Activated CD8-positive, alpha-beta T cell treated with anti-CD3 and anti-CD28 coated beads, Interleukin-2, amount 10 ng/mL, durations not matched to agents 7 days and 5 days (primary cell): ENCODE measurements around the gene OR56A3. TPM values are rescaled to one million over a fixed set of nuclear protein-coding genes. Genes with fewer than 3 reads are reported as not detected.

ENCODE experiments used
- ATAC-seq: fragments of 150-1000 bp; cut with Tn5 transposase; one replicate; pipeline ENCODE4 v1.10.0; 2021; ENCODE audit warnings: moderate library complexity
- CTCF ChIA-PET: fragments of 350-600 bp; sonication (Branson Sonifier 250); formaldehyde crosslinking; loops from one replicate; lab custom pipeline; 2021; ENCODE audit warnings: antibody characterized with exemption; lab: Charles Lee
- POLR2A ChIA-PET: fragments of 350-600 bp; sonication (Branson Sonifier 250); formaldehyde crosslinking; loops from one replicate; lab custom pipeline; 2021; ENCODE audit warnings: antibody characterized with exemption; lab: Charles Lee
- DNase-seq: peaks from one replicate; pipeline ENCODE4 v3.0.0-alpha.2; 2020
- H3K27ac Mint-ChIP-seq: one replicate; pipeline ENCODE4 v1.8.0; 2021; ENCODE audit warnings: mild to moderate bottlenecking, mixed read lengths
- H3K27me3 Mint-ChIP-seq: one replicate; pipeline ENCODE4 v1.8.0; 2021; ENCODE audit warnings: low read depth, mixed read lengths
- H3K36me3 Mint-ChIP-seq: one replicate; pipeline ENCODE4 v1.8.0; 2021; ENCODE audit warnings: low read depth, mixed read lengths
- H3K4me1 Mint-ChIP-seq: one replicate; pipeline ENCODE4 v1.8.0; 2021; ENCODE audit warnings: low read depth, mixed read lengths
- H3K4me3 Mint-ChIP-seq: one replicate; pipeline ENCODE4 v1.8.0; 2021; ENCODE audit warnings: mild to moderate bottlenecking, mixed read lengths
- H3K9me3 Mint-ChIP-seq: one replicate; pipeline ENCODE4 v1.8.0; 2022; ENCODE audit warnings: mixed read lengths; ENCODE audit not compliant: insufficient read depth
- total RNA-seq, 2 experiments: library from RNA; stranded (reverse); gene quantifications; one replicate each; pipeline ENCODE4 v1.2.3, GENCODE V29; 2021

OR56A3 gene
- total RNA-seq, 2 experiments from 2014 or later = not detected

DNA sequence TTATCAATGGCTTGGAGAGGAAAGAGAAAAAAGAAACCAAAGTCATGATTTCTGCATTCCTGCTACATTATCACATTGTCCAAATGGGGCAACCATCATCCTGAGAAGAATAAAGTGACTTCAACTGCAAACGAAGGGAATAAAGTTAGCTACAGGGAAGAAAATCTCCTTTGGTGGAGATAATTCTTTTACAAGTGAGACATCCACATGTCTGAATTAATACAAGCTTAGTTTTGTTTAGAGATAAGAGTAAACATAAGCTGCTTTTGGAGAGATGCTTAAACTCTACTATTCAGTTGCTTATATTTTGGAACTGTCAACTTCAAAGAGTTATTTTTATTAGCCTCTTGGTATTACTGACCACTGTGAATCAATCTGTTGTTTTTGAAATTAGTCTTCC lies 44.8 kb downstream of the OR56A3 start, which contains the start of gene OR52L1:
Gene OR52L1, minus strand, starts transcription at position 101 of the 400 bp plus-strand sequence. Its CDS starts 55 bp downstream, at position 46.
- DNase-seq = no peak
- H3K27ac Mint-ChIP-seq = no peak within 1 kb of the TSS
- no peak for ATAC-seq
- no peaks in the 10 kb centered on the region for H3K9me3 Mint-ChIP-seq
- ChIA-PET POLR2A (no interaction called here), CTCF (no interaction called here)
- no peak within 1 kb of the TSS for H3K4me3 Mint-ChIP-seq
- no peaks in the 10 kb centered on the region for H3K36me3 Mint-ChIP-seq
- H3K27me3 Mint-ChIP-seq = peaks cover 8% of the 10 kb centered on the region
- no peaks in the 10 kb centered on the region for H3K4me1 Mint-ChIP-seq

GRCh38 chr11:5989203-5989602 lies 47.2 kb downstream of the OR56A3 start:
- CTCF ChIA-PET = interaction anchor here (0.9 kb wide), 1 partner anchor 374 kb away, joined by 4 read pairs; no protein-coding TSS in a partner anchor
- POLR2A ChIA-PET = no interaction called here

DNA sequence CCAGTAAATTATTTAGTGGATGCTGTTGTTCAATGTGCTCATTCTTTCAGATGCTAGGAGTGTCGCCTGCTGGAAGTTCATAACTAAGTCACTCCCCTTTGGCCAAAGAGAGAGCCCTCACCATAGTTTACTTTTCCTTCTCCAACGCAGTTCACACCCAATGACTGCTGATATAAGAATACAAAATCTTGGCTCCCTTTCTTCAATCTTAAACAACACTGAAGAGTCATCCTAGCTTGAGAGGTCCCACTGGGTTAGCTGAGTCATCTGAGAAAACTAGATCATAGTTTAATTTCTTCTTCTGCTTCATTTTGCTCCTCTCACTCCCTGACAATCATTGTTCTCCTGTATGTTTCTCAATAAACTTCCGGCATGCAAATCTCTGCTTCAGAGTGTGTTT lies 50.1 kb downstream of the OR56A3 start:
- H3K27ac Mint-ChIP-seq = no peak overlapping the region
- no peaks in the 10 kb centered on the region for H3K36me3 Mint-ChIP-seq
- ATAC-seq = no peak
- DNase-seq = no peak
- no peaks in the 10 kb centered on the region for H3K4me1 Mint-ChIP-seq
- ChIA-PET POLR2A (no interaction called here), CTCF (interaction anchor here (0.9 to 1.0 kb wide), 2 partner anchors 359 to 371 kb away, joined by 4 to 5 read pairs; no protein-coding TSS in a partner anchor)
- H3K4me3 Mint-ChIP-seq = no peak overlapping the region
- H3K27me3 Mint-ChIP-seq = peaks cover 5% of the 10 kb centered on the region
- no peaks in the 10 kb centered on the region for H3K9me3 Mint-ChIP-seq

More at GRCh38 chr11:5989203-5989602, 47.2 kb downstream of the OR56A3 start:
- no peaks in the 10 kb centered on the region for H3K9me3 Mint-ChIP-seq
- H3K27me3 Mint-ChIP-seq = peaks cover 5% of the 10 kb centered on the region
- no peaks in the 10 kb centered on the region for H3K4me1 Mint-ChIP-seq
- H3K27ac Mint-ChIP-seq = no peak overlapping the region
- no peaks in the 10 kb centered on the region for H3K36me3 Mint-ChIP-seq
- DNase-seq (no peak), ATAC-seq (no peak)
- no peak overlapping the region for H3K4me3 Mint-ChIP-seq

DNA sequence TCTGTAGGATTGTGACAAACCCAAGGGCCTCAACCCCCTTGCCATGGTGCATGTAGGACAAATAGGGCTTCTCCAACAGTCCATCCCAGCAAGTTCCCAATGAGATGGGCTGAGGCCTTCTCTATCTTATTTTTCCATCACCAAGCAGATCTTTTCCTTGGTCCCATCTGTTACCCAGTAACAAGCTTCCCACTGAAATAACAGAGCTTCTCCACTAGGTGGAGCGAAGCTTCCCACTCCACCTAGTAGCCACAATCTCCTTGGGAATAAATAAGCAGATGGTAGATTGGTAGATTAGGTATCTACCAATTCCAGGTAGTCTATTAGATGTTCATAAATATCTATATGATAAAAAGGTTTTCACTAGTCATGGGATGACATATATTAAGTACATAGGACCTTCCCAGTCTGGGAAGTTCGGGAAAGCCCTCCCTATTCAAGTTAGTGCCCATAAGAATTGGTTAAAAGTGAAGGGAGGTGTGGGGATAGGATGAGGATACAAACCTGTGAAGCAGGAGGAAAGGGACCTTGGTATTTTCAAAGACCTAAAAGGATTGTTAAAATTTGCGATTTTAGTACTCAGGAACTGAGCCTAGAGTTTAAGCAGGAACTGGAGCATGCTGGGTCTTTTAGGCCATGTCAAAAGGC lies 50.7 kb downstream of the OR56A3 start:
- Mint-ChIP-seq H3K27ac (no peak overlapping the region), H3K4me1 (no peaks in the 10 kb centered on the region), H3K27me3 (peaks cover 3% of the 10 kb centered on the region), H3K36me3 (no peaks in the 10 kb centered on the region), H3K9me3 (no peaks in the 10 kb centered on the region), H3K4me3 (no peak overlapping the region)
- ChIA-PET POLR2A (no interaction called here), CTCF (interaction anchor here (0.6 to 1.0 kb wide), 3 partner anchors 324 to 370 kb away, joined by 3 to 5 read pairs (median 4); no protein-coding TSS in a partner anchor)
- DNase-seq (no peak), ATAC-seq (no peak)

- CTCF ChIA-PET = no interaction called here
- peaks cover 3% of the 10 kb centered on the region for H3K27me3 Mint-ChIP-seq
- H3K4me3 Mint-ChIP-seq = no peak overlapping the region
- H3K36me3 Mint-ChIP-seq = no peaks in the 10 kb centered on the region
- no peak for ATAC-seq
- H3K27ac Mint-ChIP-seq = no peak overlapping the region
- no peak for DNase-seq
- POLR2A ChIA-PET = no interaction called here
- H3K9me3 Mint-ChIP-seq = no peaks in the 10 kb centered on the region
- no peaks in the 10 kb centered on the region for H3K4me1 Mint-ChIP-seq
Measured at GRCh38 chr11:5994791-5995190, 52.7 kb downstream of the OR56A3 start.

Other genes starting within 250 kb of the OR56A3 start
- gene OR56B1, start 205.8 kb upstream of the OR56A3 start, total RNA-seq = under 1 TPM; 0.16 to 0.34 TPM
- gene OR52N4, start 188.0 kb upstream of the OR56A3 start, total RNA-seq = under 1 TPM; 0.63 to 0.71 TPM
- not detected for gene OR52N5, start 158.9 kb upstream of the OR56A3 start, total RNA-seq
- gene OR52N1, start 151.0 kb upstream of the OR56A3 start, total RNA-seq = not detected
- not detected for gene OR52N2, start 133.3 kb upstream of the OR56A3 start, total RNA-seq
- gene OR52E6, start 100.4 kb upstream of the OR56A3 start, total RNA-seq = not detected
- gene OR52E8, start 84.6 kb upstream of the OR56A3 start, total RNA-seq = not detected
- gene OR52E4, start 61.6 kb upstream of the OR56A3 start, total RNA-seq = not detected
- not detected for gene OR52E5, start 49.0 kb upstream of the OR56A3 start, total RNA-seq
- gene OR56A5, start 26.2 kb downstream of the OR56A3 start, total RNA-seq = not detected
- gene OR52L1, start 44.7 kb downstream of the OR56A3 start, total RNA-seq = not detected
- not detected for gene OR56A4, start 64.7 kb downstream of the OR56A3 start, total RNA-seq
- gene OR56A1, start 88.5 kb downstream of the OR56A3 start, total RNA-seq = not detected
- not detected for gene OR56B4, start 165.4 kb downstream of the OR56A3 start, total RNA-seq
- not detected for gene OR52B2, start 228.1 kb downstream of the OR56A3 start, total RNA-seq